ENCODE data around the gene GNAL.

- no peak for TF ChIP-seq CTCF (conservative IDR thresholded peaks at IDR 0.05; ENCODE audit: low read depth, low read length)
- TF ChIP-seq MXI1 (IDR thresholded peaks at IDR 0.05; ENCODE audit: borderline replicate concordance, low read depth, low read length): peak; percentile 55; the same call in 1 of the 2 replicates
These were observed 162.2 kb downstream of the GNAL start, which contains the start of gene CHMP1B for GRCh38 chr18:11851146-11851805.
